SK-N-SH (cell line): ENCODE measurements around the gene TFR2. TPM values are rescaled to one million over a fixed set of nuclear protein-coding genes. Genes with fewer than 3 reads are reported as not detected.

Source experiments
- CTCF ChIA-PET: fragments of 300-600, 350-600 bp; formaldehyde crosslinking; extraction: SDS; loops from one replicate; lab custom pipeline; 2021; lab: Yijun Ruan, JAX
- POLR2A ChIA-PET: fragments of 350-600 bp; sonication (Branson Sonifier 250); formaldehyde crosslinking; extraction: SDS; loops from one replicate; lab custom pipeline; 2020; ENCODE audit warnings: antibody characterized with exemption, inconsistent platforms; lab: Yijun Ruan, JAX
- DNase-seq: peaks from one replicate; pipeline ENCODE4 v3.0.0; 2012
- H2AFZ ChIP-seq: fragments of 200-600 bp; sonication (generic); 2 replicates; pipeline ENCODE4 v1.8.1; 2016; ENCODE audit warnings: antibody characterized with exemption, mild to moderate bottlenecking, low read depth
- H3F3A ChIP-seq: fragments of 200-600 bp; sonication (generic); replicated peaks from 2 replicates; pipeline ENCODE3; 2016; ENCODE audit warnings: antibody characterized with exemption, mild to moderate bottlenecking; ENCODE audit not compliant: insufficient read depth
- H3K27ac ChIP-seq, 2 experiments: fragments of 200-500 bp in 1 of 2; fragments of 200-600 bp in 1 of 2; sonication (Bioruptor generic) in 1 of 2; sonication (generic), shearing (Covaris generic) in 1 of 2; 2 replicates each; pipeline versions ENCODE4 v1.5.1 to v1.6.1; 2014 to 2016; ENCODE audit warnings: low read depth in 2 of 2, inconsistent platforms in 1 of 2, low read length in 1 of 2, mild to moderate bottlenecking in 1 of 2, mixed read lengths in 1 of 2
- H3K27me3 ChIP-seq: fragments of 200-600 bp; sonication (generic), shearing (Covaris generic); 2 replicates; pipeline ENCODE4 v1.6.1; 2016; ENCODE audit warnings: mixed run types; ENCODE audit not compliant: insufficient read depth
- H3K36me3 ChIP-seq, 2 experiments: fragments of 200-500 bp in 1 of 2; fragments of 200-600 bp in 1 of 2; sonication (Bioruptor generic) in 1 of 2; sonication (generic) in 1 of 2; replicated peaks in 1 of 2; 2 replicates each; pipeline versions ENCODE3 to v1.5.1; 2014 to 2016; ENCODE audit warnings: low read length in 1 of 2, mild to moderate bottlenecking in 1 of 2; ENCODE audit not compliant: insufficient read depth in 2 of 2, control insufficient read depth in 1 of 2
- H3K4me1 ChIP-seq, 2 experiments: fragments of 200-500 bp in 1 of 2; fragments of 200-600 bp in 1 of 2; sonication (Bioruptor generic) in 1 of 2; sonication (generic), shearing (Covaris generic) in 1 of 2; 2 replicates each; pipeline versions ENCODE4 v1.5.1 to v1.6.1; 2014 to 2016; ENCODE audit warnings: low read depth in 1 of 2, low read length in 1 of 2, mixed run types in 1 of 2; ENCODE audit not compliant: insufficient read depth in 2 of 2, control insufficient read depth in 1 of 2
- H3K4me2 ChIP-seq: fragments of 200-600 bp; sonication (generic), shearing (Covaris generic); 2 replicates; pipeline ENCODE4 v1.6.1; 2017; ENCODE audit warnings: mixed run types
- H3K4me3 ChIP-seq, 2 experiments: fragments of 200-500 bp in 1 of 2; fragments of 200-600 bp in 1 of 2; sonication (Bioruptor generic) in 1 of 2; sonication (generic), shearing (Covaris generic) in 1 of 2; 2 replicates each; pipeline versions ENCODE4 v1.5.1 to v1.8.1; 2014 to 2016; ENCODE audit warnings: low read depth in 2 of 2, inconsistent platforms in 1 of 2, low read length in 1 of 2, mild to moderate bottlenecking in 1 of 2, mixed read lengths in 1 of 2, moderate library complexity in 1 of 2
- H3K79me2 ChIP-seq: fragments of 200-600 bp; sonication (generic); 2 replicates; pipeline ENCODE4 v1.8.1; 2017; ENCODE audit warnings: mild to moderate bottlenecking; ENCODE audit not compliant: insufficient read depth
- H3K9ac ChIP-seq: fragments of 200-600 bp; sonication (generic); 2 replicates; pipeline ENCODE4 v1.6.1; 2017; ENCODE audit warnings: mixed run types
- H3K9me2 ChIP-seq: fragments of 200-600 bp; sonication (generic); 2 replicates; pipeline ENCODE4 v1.6.1; 2017; ENCODE audit warnings: mixed run types
- H3K9me3 ChIP-seq: fragments of 200-600 bp; sonication (generic); 2 replicates; pipeline ENCODE4 v1.6.1; 2017; ENCODE audit warnings: mixed run types, mild to moderate bottlenecking, moderate library complexity
- H4K20me1 ChIP-seq: fragments of 200-600 bp; sonication (generic); 2 replicates; pipeline ENCODE4 v1.6.1; 2017; ENCODE audit warnings: mild to moderate bottlenecking, mixed run types; ENCODE audit not compliant: insufficient read depth
- CHD2 ChIP-seq: fragments of 150-350 bp; IDR thresholded peaks from 2 replicates; pipeline ENCODE4 v1.6.1; 2018; ENCODE audit warnings: low read length; ENCODE audit not compliant: partially characterized antibody
- FOSL2 ChIP-seq: IDR thresholded peaks from 2 replicates; pipeline ENCODE4 v1.4.0; 2012; ENCODE audit warnings: low read depth, mild to moderate bottlenecking, moderate library complexity, borderline replicate concordance
- IRF3 ChIP-seq: fragments of 150-350 bp; IDR thresholded peaks from 2 replicates; pipeline ENCODE4 v1.6.1; 2016; ENCODE audit warnings: mild to moderate bottlenecking, low read depth, low read length
- JUND ChIP-seq: IDR thresholded peaks from 2 replicates; pipeline ENCODE4 v1.4.0; 2012
- NFIC ChIP-seq: IDR thresholded peaks from 2 replicates; pipeline ENCODE4 v1.4.0; 2012; ENCODE audit warnings: borderline replicate concordance
- POLR2AphosphoS5 ChIP-seq: IDR thresholded peaks from 2 replicates; pipeline ENCODE4 v1.6.1; 2012; ENCODE audit warnings: low read depth, low read length
- REST ChIP-seq: IDR thresholded peaks from 2 replicates; pipeline ENCODE4 v1.6.1; 2012; ENCODE audit warnings: mild to moderate bottlenecking, low read depth, low read length, moderate library complexity
- USF1 ChIP-seq: IDR thresholded peaks from 2 replicates; pipeline ENCODE4 v1.4.0; 2012; ENCODE audit warnings: low read depth, borderline replicate concordance
- ZBTB33 ChIP-seq: IDR thresholded peaks from 2 replicates; pipeline ENCODE4 v1.4.0; 2012; ENCODE audit warnings: low read depth, borderline replicate concordance
- WGBS: methylation state at CpG from one replicate; pipeline ENCODE4 v1.1.6; 2017; ENCODE audit warnings: low lambda C conversion rate; 5-methylcytosine and 5-hydroxymethylcytosine counted together
- polyA plus RNA-seq, 3 experiments: library from polyadenylated mRNA; depleted of rRNA; stranded (reverse); fragments of >200 nt; gene quantifications; 2 replicates each; pipeline ENCODE4 v1.2.3, GENCODE V29; 2012

TFR2 gene
- polyA plus RNA-seq, 1 of the 3 experiments (the other 2 are of a cell fraction) = 0.30 TPM

GRCh38 chr7:100604976-100605911 is 36.1 kb downstream of the TFR2 start:
- POLR2A ChIA-PET = interaction anchor here (1.5 to 3.7 kb wide), 3 partner anchors 16 to 68 kb away, joined by 4 to 16 read pairs (median 5); partner anchors contain the start of genes ACTL6B and GNB2

GRCh38 chr7:100604028-100604975 is 37.0 kb downstream of the TFR2 start:
- Histone ChIP-seq H2AFZ (peak overlapping the region; percentile 69), H3K9me2 (no peaks in the 10 kb centered on the region), H3K4me2 (peak overlapping the region; percentile 97), H3K27me3 (no peaks in the 10 kb centered on the region), H3F3A (peaks cover 42% of the 10 kb centered on the region), H3K36me3 (peaks cover 27 to 32% of the 10 kb centered on the region in 2 experiments), H3K9ac (peak overlapping the region; percentile 69), H3K4me1 (peaks cover 10 to 25% of the 10 kb centered on the region in 2 experiments; a peak in 3 of 4 replicates), H4K20me1 (no peaks in the 10 kb centered on the region), H3K79me2 (peaks cover 18% of the 10 kb centered on the region), H3K9me3 (no peaks in the 10 kb centered on the region), H3K27ac (peak overlapping the region; percentile 69 to 97), H3K4me3 (peak overlapping the region; percentile 67 to 76)
- 5% methylated on average over 47 of the region's 70 CpGs for WGBS
- POLR2A ChIA-PET = interaction anchor here (1.1 to 3.7 kb wide), 6 partner anchors 8 to 167 kb away, joined by 3 to 63 read pairs (median 10); partner anchors contain the start of genes FBXO24, GNB2, LRCH4 and MOSPD3
- peak; percentile 98 for DNase-seq
- CTCF ChIA-PET = interaction anchor here (0.6 to 5.4 kb wide), 22 partner anchors 8 to 248 kb away, joined by 3 to 62 read pairs (median 4); partner anchors contain the start of genes ACTL6B, FBXO24, LRCH4 and MOSPD3
- TF ChIP-seq REST (no peak), ZBTB33 (no peak), IRF3 (no peak), USF1 (no peak), NFIC (no peak), FOSL2 (no peak), JUND (no peak)

More at GRCh38 chr7:100604976-100605911, 36.1 kb downstream of the TFR2 start:
- peaks cover 27 to 32% of the 10 kb centered on the region in 2 experiments for H3K36me3 ChIP-seq
- no peaks in the 10 kb centered on the region for H3K27me3 ChIP-seq
- peak overlapping the region; percentile 37 to 77; a peak in 3 of 4 replicates for H3K27ac ChIP-seq
- H3K4me2 ChIP-seq = peak overlapping the region; percentile 97
- 78% methylated on average over 66 of the region's 68 CpGs for WGBS
- 0 out of 2 replicates have a peak overlapping the region, but pooled peaks have one; percentile 39 for H3K9ac ChIP-seq
- peaks cover 49% of the 10 kb centered on the region for H3F3A ChIP-seq
- H3K9me2 ChIP-seq = no peaks in the 10 kb centered on the region
- CTCF ChIA-PET = interaction anchor here (0.6 to 5.4 kb wide), 14 partner anchors 10 to 140 kb away, joined by 3 to 62 read pairs (median 4); partner anchors contain the start of genes ACTL6B, FBXO24 and LRCH4
- TF ChIP-seq CHD2 (no peak), POLR2AphosphoS5 (no peak), NFIC (no peak), IRF3 (no peak)
- H2AFZ ChIP-seq = no peak overlapping the region; the same call in 1 of the 2 replicates
- peaks cover 18% of the 10 kb centered on the region for H3K79me2 ChIP-seq
- no peak for DNase-seq
- H3K4me1 ChIP-seq = peaks cover 10 to 20% of the 10 kb centered on the region in 2 experiments; a peak in 3 of 4 replicates
- H4K20me1 ChIP-seq = no peaks in the 10 kb centered on the region
- no peaks in the 10 kb centered on the region for H3K9me3 ChIP-seq
- peak overlapping the region; percentile 62 to 67 for H3K4me3 ChIP-seq
